ENCODE results near the gene PLPP4.

DNA sequence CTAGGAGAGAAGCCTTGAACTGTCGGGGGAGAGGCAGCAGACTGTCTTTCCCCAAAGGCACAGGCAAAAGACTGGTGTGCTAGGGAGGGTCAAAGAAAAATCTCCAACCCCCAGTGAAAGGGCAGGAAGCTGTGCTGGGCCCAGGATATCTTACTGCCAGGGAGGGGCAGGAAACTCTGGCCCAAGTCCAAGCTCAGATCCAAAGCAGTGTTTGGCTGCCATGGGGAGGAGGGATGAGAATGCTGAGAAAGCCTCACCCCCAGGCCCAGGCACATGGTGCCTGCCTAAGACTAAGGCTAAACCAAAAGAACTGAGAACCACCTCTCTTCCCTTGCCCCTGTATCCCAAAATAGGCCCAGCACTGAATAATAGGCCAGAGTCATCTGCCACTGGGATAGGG is 171.2 kb downstream of the PLPP4 start:
- no peak for TF ChIP-seq TAF1 (IDR thresholded peaks at IDR 0.05; ENCODE audit: low read depth, low read length)
- TF ChIP-seq POLR2AphosphoS5 (IDR thresholded peaks at IDR 0.05; ENCODE audit: low read depth, low read length), result no peak
- TF ChIP-seq PAX5 (IDR thresholded peaks at IDR 0.05; ENCODE audit: insufficient read depth, low read length, severe bottlenecking), result no peak
- no peak for TF ChIP-seq POLR2A (IDR thresholded peaks at IDR 0.05; ENCODE audit: low read depth, low read length)
